ENCODE results near the gene FAM171A1.
"Not testable (repeated sequence)": the region's sequence is repeated elsewhere in the genome, so short reads cannot be mapped to it uniquely, and the experiment has no call there.

FAM171A1 gene

DNA sequence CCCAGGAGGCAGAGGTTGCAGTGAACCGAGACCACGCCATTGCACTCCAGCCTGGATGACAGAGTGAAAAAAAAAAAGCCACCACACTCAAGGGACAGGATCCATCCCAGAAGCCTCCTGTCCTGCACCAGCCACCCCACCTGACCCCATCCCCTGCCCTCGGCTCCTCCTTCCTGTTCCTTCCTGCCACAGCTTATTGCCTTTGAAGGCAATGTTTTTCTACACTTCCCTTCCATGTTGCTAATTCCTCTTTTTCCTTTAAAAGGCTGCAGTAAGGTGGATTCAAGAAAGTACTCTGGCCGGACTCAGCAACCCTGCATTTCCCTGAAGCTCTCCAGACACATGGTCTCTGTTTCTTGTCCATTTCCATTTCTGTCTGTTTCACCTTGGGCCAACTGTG is 80.9 kb downstream of the FAM171A1 start:
- no peak for DNase-seq (ENCODE audit: low read depth, low spot score)

DNA sequence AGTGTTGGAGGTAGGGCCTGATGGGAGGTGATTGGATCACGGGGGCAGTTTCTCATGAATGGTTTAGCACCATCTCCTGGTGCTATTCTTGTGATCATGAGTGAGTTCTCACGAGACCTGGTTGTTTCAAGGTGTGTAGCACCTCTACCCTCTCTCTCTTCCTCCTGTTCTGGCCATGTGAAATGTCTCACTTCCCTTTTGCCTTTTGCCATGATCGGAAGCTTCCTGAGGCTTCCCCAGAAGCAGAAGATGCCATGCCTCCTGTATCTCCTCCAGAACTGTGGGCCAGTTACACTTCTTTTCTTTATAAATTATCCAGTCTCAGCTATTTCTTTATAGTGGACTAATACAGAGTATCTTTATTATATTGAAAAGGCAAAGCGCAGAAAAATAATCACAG is 90.1 kb downstream of the FAM171A1 start:
- DNase-seq (ENCODE audit: low read depth, low spot score): no peak

DNA sequence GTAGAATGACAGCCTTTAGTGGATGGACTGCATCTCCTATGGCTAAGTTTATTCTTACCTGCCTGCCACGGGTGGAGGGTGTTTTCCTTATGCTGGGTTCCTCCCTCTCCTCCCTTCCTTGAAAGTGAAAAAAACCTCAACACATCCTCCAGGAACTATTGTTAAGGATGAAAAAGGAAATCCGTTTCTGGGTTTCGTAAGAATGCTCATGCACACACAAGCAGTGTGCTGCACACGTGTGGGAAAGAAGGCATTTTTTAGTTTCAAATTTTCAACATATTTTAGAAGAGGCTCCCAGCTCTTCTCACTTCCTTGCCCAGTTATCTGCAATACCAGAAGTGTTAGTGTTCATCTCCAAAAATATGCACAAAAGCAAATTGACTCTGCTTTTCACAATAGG is 90.6 kb downstream of the FAM171A1 start:
- no peak for DNase-seq (ENCODE audit: low read depth, low spot score)

DNA sequence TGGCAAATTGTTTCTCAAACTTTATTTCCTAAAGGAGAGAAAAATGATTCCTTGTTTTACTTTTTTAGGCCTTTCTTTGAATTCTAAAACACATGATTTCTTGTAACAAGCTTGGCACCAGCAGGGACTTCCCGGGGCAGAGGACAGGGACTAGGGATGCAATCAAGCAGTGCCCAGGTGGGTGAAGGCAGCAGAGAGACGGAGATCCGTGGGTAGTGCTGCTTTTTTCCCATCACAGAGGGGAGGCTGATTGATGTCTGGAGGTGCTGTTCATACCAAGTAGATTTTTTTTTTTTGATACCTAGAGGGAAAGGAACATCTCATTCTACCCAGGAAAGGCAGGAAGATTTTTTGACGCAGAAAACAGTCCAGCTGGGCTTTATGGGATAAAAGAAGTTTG is 91.9 kb downstream of the FAM171A1 start:
- DNase-seq (ENCODE audit: low read depth, low spot score): no peak

DNA sequence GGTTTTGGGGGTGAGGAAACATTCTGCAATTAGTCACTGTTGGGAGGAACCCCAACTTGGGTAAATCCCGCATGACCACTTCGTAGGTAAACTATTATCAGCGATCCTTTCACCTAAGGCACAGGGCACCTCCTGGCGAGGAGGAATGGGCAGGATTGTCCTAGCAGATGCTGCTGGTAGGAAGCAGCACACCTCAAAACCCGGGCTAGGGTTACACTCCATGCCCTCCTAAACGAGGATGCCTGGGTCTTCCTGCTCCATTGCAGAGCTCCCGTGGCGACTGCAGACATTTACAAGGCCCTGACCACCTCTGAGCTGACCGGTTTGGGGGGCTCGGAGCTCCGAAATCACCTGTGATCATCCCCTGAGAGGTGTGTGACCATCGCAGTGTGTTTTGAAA is 92.3 kb downstream of the FAM171A1 start:
- DNase-seq (ENCODE audit: low read depth, low spot score): no peak

DNA sequence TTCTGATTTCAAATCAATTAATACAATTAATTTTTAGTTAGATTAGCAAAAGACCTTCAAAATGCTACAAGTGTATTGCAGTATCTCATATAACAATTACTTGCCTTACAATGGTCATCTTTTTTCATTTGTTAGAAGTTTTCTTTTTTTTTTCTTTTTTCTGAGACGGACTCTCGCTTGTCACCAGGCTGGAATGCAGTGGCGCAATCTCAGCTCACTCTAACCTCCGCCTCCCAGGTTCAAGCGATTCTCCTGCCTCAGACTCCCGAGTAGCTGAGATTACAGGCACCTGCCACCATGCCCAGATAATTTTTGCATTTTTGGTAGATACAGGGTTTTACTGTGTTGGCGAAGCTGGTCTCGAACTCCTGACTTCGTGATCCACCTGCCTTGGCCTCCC is 95.0 kb downstream of the FAM171A1 start:
- DNase-seq (ENCODE audit: low read depth, low spot score): not testable (repeated sequence)

DNA sequence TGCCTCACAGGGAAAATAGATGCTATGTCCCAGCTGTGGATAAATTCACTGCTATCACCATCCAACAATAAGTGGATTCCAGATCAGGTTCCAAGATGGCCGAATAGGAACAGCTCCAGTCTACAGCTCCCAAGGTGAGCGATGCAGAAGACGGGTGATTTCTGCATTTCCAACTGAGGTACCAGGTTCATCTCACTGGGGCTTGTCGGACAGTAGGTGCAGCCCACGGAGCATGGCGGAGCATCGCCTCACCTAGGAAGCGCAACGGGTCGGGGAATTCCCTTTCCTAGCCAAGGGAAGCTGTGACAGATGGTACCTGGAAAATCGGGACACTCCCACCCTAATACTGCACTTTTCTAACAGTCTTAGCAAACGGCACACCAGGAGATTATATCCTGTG is 101.3 kb downstream of the FAM171A1 start:
- not testable (repeated sequence) for DNase-seq (ENCODE audit: low read depth, low spot score)

DNA sequence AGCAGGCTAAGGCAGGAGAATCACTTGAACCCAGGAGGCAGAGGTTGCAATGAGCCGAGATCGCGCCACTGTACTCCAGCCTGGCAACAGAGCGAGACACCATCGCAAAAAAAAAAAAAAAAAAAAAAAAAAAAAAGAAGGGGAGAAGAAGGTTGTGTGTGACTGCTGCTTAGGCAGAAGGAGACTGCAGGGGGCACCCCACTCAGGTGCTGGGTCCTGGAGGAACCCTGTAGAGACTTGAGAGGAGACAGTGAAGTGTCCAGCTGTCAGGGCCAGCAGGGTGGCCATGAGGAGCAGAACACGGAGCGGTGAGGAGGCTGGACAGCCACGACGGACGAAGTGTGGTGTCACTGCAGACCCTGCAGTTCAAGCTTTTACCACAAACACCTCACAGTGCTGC is 103.6 kb downstream of the FAM171A1 start:
- no peak for DNase-seq (ENCODE audit: low read depth, low spot score)

DNA sequence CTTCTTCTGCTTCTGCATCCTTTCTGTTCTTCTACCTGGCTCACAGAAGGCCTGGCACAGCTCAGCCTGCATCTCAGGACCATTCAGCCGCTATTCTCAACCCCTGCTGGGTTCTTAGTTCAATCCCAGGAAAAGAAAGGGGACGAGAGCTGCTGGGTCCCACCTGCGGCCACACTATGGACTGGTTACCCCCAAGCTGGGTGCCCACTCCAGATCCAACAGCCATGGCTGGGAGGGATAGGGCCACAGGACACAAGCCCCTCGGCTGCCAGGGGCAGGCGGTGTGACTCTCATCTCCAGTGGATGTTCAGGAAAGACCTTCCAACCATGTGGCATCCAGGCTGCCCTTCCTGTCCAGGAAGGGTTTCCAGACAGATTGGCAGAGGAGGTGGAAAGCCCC is 105.0 kb downstream of the FAM171A1 start:
- no peak for DNase-seq (ENCODE audit: low read depth, low spot score)

DNA sequence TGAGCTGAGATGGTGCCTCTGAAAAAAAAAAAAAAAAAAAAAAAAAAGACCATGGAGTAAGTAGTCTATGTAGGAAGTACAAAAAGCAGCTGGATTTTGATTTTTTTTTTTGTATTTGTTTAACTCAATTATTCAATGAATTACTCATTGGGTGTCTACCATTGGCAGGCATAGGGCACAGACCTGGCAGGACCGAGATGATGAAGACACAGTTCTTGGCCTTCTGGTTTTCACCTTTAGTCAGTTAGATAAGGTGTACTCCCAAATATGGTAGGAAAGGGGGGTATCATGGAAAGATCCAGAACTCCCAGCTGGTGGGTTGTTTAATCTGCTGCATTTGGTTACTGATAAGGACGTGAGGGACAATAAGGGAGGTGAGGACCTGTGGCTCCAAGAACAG is 105.5 kb downstream of the FAM171A1 start:
- DNase-seq (ENCODE audit: low read depth, low spot score): no peak

DNA sequence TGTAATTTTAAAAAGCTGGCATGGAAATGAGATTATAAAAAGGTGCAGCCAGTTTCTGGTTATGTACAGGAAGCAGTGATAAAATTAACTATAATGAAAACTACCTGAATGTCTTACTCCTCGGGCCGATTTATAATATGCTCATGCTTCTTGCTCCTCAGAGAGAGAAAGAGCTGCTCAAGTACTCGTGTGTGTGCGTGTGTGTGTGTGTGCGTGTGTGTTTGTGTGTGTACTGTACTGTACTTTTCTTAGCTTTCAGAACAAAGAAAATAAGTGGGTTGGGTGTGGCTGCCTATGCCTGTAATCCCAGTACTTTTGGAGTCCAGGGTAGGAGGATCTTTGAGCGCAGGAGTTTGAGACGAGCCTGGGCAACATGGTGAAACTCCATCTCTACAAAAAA is 106.0 kb downstream of the FAM171A1 start:
- DNase-seq (ENCODE audit: low read depth, low spot score): no peak

DNA sequence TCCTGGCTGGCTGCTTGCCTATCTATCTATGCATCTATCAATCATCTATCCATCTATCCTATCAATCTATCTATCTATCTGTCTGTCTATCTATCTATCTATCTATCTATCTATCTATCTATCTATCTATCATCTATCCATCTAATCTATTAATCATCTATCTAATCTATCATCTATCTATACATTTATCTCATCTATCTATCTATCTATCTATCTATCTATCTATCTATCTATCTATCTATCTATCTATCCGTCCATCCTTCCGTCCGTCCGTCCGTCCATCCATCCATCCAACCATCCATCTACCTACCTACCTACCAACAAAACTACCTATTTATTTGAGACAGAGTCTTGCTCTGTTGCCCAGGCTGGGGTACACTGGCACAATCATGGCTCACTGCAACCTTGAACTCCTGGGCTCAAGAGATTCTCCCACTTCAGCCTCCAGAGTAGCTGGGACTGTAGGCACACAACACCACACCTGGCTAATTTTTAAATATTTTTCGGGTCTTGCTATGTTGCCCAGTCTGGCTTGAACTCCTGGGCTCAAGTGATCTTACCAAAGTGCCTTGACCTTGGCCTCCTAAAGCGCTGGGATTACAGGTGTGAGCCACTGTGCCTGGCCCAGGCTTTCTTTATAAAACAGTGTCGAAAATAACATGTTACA is 107.3 kb downstream of the FAM171A1 start:
- no peak for DNase-seq (ENCODE audit: low read depth, low spot score)

DNA sequence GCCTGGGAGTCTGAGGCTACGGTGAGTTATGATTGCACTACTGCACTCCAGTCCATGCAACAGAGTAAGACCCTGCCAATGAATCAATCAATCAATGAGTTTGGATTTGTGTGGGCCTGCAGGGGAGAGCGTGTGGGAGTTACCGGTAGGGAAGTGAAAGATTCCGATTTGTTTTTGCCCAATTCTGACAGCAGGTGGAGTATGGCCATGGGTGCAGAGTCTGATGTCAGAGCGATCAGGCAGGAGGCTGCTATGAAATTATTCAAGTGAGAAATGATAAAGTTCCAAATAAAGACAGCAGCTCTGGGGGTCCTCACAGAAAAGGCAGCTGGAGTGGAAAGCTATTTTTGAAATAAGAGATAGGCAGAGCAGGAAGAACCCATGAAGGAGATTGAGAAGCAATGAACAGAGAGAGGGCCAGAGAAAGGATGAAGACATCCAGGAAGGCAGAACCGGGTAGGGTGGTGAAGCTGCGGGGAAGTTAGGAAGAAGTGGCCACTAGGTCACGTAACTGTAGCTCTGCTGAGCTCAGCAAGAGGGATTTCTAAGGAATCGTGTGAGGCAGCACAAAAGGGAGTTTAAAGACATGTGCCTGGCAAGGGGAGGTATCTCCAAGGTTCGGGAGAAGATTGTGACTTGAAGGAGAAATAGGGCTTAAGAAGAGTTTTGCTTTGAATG is 108.9 kb downstream of the FAM171A1 start:
- no peak for DNase-seq (ENCODE audit: low read depth, low spot score)

DNA sequence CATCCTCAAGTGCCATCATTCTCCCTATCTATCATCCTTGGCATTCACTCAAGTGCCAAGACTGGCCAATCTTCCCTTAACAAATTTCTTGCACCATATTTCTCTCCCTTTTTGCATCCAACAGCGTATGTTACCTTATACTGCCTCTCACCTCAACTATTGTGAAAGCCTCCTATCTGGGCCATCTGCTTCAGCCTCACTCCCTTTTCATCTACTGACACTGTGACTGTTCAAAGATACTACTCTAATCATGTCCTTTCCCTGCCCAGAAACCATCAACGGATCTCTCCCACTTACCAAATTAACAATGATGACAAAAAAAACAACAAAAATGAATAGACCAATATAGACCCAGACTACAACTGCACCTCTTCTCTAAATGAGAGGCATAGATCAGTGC is 112.0 kb downstream of the FAM171A1 start:
- no peak for DNase-seq (ENCODE audit: low read depth, low spot score)

DNA sequence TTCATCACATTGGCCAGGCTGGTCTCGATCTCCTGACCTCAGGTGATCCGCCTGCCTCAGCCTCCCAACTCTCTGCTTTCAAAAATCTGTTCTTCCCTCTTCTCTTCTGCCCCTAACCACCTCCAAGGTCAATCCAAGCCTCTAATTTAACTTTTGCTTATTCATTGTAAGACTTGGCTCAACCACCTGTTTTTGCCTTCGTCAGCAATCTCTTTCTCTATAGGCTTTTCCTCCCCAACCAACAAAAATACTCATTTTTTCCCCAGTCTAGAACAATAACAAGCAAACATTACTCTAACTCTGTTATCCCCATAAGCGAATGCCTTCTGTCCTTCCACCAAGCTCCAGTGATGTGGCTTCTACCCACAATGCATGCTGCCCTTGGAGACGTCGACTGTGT is 112.8 kb downstream of the FAM171A1 start:
- no peak for DNase-seq (ENCODE audit: low read depth, low spot score)

DNA sequence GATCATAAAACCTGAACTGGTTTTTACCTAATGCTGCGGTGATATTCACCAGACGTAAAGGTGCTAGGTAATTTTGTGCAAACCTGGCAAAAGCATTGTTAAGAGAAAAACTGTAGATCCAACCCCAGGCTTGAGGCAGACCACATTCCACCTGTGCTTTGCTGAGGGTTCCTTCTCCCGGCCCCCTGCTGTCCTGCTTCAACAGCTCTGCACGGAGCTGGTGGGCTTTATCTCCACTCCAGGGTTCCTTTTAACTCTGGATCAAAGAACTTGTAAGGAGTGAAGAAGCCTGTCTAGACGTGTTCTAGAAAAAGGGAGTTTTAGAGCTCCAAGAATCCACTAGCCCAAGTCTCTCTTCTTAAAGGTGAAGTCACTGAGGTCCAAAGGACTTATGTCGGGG is 115.1 kb downstream of the FAM171A1 start:
- peak; percentile 64 for DNase-seq (ENCODE audit: low read depth, low spot score)

DNA sequence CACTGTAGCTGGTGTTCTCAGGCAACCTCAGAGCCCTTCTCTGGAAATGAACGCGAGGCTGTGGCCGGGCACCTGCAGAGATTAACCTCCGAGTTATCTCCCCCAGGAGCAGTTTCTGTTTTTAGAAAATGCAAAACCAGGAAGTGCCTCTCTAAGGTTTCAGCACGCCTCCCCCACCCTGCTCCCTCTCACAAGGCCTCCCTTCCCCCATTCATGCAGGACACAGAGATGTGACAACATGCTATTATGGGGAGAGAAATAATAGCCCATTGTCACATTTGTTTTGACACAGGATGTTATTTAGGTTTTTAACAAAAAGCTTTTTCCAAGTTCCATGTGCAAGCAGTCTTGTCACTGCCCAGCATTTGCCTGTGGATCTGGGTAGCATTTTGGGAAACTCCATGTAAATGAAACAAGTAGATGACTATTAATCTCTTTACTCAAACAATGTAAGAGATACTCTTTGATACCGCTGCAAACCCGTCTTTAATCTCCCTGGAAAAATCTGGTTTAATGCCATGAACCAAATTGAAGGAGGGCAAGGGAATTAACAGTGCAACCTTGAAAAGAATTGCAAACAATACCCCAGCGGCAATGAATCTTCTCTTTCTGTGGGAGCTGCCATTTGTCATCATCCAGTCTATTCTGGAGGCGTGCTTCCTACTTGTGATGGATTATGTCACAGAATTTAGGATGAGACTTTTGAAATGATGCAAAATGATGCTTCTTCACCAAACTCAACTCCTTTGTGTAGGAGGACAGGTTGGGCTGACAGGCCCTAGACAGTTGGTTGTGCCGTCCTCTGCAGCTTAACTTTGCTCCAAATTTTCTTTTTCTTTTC is 116.1 kb downstream of the FAM171A1 start:
- DNase-seq (ENCODE audit: low read depth, low spot score): no peak

DNA sequence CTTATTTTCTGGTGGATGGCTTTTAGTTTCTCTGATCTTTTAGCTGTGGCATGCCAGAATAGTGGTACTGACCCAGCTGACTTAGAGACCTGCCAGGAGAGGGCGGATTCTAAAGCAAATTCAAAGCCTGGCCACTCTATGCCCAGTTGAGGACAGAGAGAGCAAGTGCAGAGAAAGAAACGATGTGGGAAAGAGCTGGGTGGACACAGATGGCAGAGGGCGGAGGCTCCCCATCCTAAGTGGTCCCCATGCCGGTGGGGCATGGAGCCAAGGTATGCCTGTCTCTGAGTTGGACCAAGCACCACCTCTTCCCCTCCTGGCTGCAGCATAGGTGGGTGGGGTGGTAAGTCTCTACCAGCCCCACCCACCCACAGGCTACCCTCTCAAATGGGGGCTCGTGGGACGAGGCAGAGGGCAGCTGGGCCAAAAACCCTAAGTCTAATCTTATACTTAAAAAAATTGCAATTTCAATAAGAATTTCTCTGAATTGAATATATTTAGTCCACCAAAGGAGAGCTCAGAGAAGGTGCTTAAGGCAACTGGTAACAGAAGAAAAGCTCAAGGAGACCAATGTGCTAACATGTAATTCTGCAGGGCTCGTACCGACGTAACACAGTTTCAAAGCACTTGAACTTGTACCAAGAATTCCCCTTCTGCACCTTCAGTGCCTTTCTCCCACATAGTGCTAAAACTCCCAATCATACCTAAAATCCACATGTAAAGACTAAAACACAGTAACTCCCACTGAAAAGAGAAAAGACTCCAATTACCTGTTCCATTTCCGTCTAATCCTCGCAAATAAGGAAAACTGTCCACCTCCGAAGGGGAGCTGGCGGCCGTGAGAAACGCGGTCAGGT is 116.9 kb downstream of the FAM171A1 start:
- no peak for DNase-seq (ENCODE audit: low read depth, low spot score)

DNA sequence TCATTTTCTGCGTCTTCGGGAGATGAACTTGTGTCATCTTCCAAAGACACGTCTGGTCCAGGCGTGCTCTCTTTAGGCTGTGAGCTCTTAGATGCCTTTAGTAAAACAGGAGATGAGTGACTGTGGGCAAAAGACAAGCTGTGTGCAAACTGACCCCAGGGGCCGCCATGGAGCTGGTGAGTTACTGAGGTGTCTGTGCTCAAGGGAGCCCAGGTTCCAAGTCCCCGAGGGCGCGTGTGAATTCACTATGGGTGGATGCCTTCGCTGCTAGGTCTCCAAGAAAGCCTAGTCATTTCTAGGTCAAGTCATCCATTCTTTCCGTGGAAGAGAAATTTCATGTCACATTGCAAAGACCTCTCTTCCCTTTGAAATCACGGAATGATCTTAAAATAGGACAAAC is 118.7 kb downstream of the FAM171A1 start:
- no peak for DNase-seq (ENCODE audit: low read depth, low spot score)

DNA sequence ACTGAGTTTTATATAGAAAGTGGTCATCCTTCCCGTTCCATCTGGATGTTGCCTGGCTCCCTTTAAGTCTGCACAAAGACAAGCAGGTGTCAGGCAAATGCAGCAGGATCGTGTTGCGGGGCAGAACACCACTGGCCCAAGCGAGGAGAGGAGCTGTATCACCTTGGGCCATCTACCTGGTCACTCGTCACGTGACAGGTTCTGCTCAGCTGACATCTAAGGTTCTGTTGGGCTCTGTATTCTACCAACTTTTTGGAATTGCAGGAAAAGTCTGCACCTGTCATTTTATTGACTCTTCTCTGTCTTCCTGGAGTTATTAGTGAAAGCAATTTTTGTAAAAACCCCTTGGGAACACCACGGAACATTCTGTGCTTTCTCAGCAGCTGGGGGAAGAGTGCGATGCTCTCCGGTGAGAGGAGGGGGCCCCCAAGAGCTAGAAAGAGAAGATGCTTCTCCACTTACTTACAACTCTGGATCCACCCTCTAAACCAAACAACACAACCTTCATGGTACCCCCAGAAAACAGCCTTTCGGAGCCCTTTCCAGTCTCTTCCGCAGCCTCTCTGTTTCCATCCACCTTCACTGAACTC is 119.2 kb downstream of the FAM171A1 start:
- DNase-seq (ENCODE audit: low read depth, low spot score): no peak

DNA sequence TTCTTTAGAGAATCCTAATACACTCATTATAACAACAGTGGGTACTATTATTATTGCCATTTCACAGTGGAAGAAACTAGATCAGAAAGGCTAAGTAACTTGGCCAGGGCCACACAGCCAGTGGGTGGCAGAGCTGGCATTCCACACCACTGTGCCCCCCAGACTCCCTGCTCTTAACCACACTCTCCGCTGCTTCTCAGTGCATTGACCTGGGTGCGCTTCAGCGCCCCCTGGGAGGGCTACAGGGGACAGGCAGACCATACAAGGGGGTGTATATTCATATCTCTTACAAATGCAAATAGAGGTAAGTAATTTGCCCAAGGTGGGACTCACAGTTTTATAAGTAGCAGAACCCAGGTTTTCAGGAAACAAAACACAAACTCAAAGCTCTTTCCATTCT is 125.6 kb downstream of the FAM171A1 start:
- peak; percentile 31 for DNase-seq (ENCODE audit: low read depth, low spot score)

All from ELF-1 (cell line).